Mucosa of descending colon (tissue), 3 donors: ENCODE data around the gene MEIOC. TPM values are rescaled to one million over a fixed set of nuclear protein-coding genes. Genes with fewer than 3 reads are reported as not detected.

Source experiments
- ATAC-seq: fragments of 200-7000 bp; cut with Tn5 transposase; one replicate; pipeline ENCODE4 v1.9.1; 2020; ENCODE audit warnings: mild to moderate bottlenecking, moderate library complexity
- DNase-seq, 3 donors: peaks; one replicate each; pipeline ENCODE4 v3.0.0-alpha.2; 2020
- H3K36me3 ChIP-seq: fragments of 200-600 bp; one replicate; pipeline ENCODE4 v1.8.0; 2021; ENCODE audit warnings: low read depth, mild to moderate bottlenecking
- H3K4me1 ChIP-seq: fragments of 200-600 bp; one replicate; pipeline ENCODE4 v1.8.0; 2021; ENCODE audit warnings: low read depth, mild to moderate bottlenecking
- H3K4me3 ChIP-seq: fragments of 200-600 bp; one replicate; pipeline ENCODE4 v1.8.0; 2021; ENCODE audit warnings: mild to moderate bottlenecking
- H3K9me3 ChIP-seq: fragments of 200-600 bp; one replicate; pipeline ENCODE4 v1.8.0; 2021; ENCODE audit warnings: mild to moderate bottlenecking
- intact Hi-C, 2 donors: fragments of 100-400 bp; cut with DNase I in 1 of 2; cut with micrococcal nuclease in 1 of 2; formaldehyde crosslinking; loops; one replicate each; pipeline versions ENCODE4 v1.11.0 to v1.11.1; 2022; cut with DNase I, micrococcal nuclease
- total RNA-seq, 3 donors: library from RNA; stranded (reverse); fragmentation: NEBNext Ultra II Directional in 2 of 3; extraction: Animal tissue kit (Norgen Biotek cat#: 25700) in 2 of 3; gene quantifications; one replicate each; pipeline versions ENCODE4 v1.2.1 to v1.2.4, GENCODE V29; 2021 to 2023
- TF ChIP-seq, protein P1 (sequence below): fragments of 200-600 bp; IDR thresholded peaks from one replicate; pipeline ENCODE4 v1.8.0; 2022; ENCODE audit warnings: antibody characterized with exemption, mild to moderate bottlenecking
- donor health status: DM: no; HTN: no; CAD: no; lungs with moderate emphysema.
- donor health status: DM: no; HTN: no; CAD: no.
- donor health status: DM: no; HTN: yes; CAD: no.

The MEIOC gene
- total RNA-seq, 3 donors from 2014 or later: 0.16 TPM; not detected in 2

GRCh38 chr17:44707755-44708400 is 51.6 kb downstream of the MEIOC start:
- peaks cover 4% of the 10 kb centered on the region for H3K4me1 ChIP-seq
- intact Hi-C loops: no loop called here
- TF ChIP-seq, protein P1, sequence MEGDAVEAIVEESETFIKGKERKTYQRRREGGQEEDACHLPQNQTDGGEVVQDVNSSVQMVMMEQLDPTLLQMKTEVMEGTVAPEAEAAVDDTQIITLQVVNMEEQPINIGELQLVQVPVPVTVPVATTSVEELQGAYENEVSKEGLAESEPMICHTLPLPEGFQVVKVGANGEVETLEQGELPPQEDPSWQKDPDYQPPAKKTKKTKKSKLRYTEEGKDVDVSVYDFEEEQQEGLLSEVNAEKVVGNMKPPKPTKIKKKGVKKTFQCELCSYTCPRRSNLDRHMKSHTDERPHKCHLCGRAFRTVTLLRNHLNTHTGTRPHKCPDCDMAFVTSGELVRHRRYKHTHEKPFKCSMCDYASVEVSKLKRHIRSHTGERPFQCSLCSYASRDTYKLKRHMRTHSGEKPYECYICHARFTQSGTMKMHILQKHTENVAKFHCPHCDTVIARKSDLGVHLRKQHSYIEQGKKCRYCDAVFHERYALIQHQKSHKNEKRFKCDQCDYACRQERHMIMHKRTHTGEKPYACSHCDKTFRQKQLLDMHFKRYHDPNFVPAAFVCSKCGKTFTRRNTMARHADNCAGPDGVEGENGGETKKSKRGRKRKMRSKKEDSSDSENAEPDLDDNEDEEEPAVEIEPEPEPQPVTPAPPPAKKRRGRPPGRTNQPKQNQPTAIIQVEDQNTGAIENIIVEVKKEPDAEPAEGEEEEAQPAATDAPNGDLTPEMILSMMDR: no peak
- no peaks in the 10 kb centered on the region for H3K9me3 ChIP-seq
- no peak for DNase-seq
- peak overlapping the region; percentile 58 for H3K4me3 ChIP-seq
- no peak for ATAC-seq
- H3K36me3 ChIP-seq: no peaks in the 10 kb centered on the region

DNA sequence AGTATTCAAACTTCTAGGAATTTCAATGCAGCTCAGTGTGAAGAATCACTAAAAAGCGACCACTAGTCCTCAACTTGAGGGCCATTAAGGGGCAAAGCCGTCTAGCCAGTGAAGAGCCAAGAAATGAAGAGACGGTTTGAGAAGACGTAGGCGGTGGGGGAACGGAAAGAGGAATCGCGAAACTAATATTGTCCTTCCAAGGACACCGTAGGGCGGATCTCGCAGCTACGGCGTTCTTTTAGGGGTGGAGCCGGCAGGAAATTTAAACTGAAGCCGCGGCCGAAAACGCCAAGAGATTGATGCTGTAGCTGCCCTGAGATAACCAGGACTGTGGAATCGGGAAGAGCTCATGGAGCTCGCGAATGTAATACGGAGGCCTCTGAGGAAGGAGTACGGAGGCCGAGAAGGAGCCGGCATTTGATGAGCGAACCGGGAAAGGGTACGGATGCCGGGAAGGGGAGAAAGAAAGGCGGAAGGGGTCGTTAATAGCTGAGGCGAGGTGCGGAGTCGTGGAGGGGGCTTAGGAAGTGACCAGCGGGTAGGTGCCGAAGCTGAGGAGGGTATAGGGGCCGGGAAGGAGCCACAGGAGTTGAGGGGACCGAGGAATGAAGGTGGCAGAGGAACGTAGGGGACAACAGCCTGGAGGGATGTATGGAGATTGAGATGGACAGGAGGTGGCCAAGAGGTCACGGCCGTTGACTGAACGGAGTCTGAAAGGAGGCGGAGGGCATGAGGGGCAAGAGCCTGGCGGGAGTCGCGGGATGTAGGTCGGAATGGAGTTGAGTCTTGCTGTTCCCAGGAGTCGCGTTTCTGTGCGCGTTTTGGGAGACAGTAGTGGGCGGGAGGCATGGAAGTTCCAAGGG is 52.4 kb downstream of the MEIOC start, which contains the start of gene DBF4B:
Gene DBF4B, plus strand, starts transcription at position 265 of the 863 bp plus-strand sequence. Its CDS starts 156 bp downstream, at position 421.
- peaks cover 4% of the 10 kb centered on the region for H3K4me1 ChIP-seq
- intact Hi-C loops: no loop called here
- H3K9me3 ChIP-seq: no peaks in the 10 kb centered on the region
- DNase-seq (peak; percentile 71 to 93 (median 76)), ATAC-seq (peak; percentile 99)
- TF ChIP-seq, protein P1: no peak
- no peaks in the 10 kb centered on the region for H3K36me3 ChIP-seq
- peak within 1 kb of the TSS; percentile 58 for H3K4me3 ChIP-seq

GRCh38 chr17:44719444-44719843 is 63.2 kb downstream of the MEIOC start:
- TF ChIP-seq, protein P1: no peak
- DNase-seq (no peak), ATAC-seq (no peak)
- no peak overlapping the region for H3K4me3 ChIP-seq
- no peaks in the 10 kb centered on the region for H3K9me3 ChIP-seq
- intact Hi-C loops: no loop called here
- H3K4me1 ChIP-seq: no peaks in the 10 kb centered on the region
- H3K36me3 ChIP-seq: no peaks in the 10 kb centered on the region

DNA sequence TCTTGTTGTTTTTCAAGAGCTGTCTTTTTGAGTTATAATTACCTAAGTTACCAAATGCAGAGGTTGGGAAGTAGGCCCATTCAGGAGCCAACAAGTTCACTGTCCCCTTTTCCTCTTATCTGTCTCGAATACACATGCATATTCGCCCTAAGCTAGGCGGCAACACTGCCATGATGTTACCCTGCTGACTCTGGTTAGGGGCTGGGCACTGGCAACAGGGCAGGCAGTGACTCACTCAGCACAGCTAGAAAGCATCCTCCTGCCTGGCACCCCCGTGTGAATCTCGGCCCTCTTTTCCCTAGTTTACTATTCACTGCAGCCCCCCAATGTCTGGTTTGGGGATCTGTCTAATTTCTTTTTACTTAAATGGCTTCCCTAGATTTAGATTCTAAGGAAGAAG is 66.0 kb downstream of the MEIOC start:
- Histone ChIP-seq H3K4me1 (no peaks in the 10 kb centered on the region), H3K9me3 (no peaks in the 10 kb centered on the region), H3K4me3 (no peak overlapping the region), H3K36me3 (no peaks in the 10 kb centered on the region)
- no peak for DNase-seq
- intact Hi-C loops: no loop called here
- TF ChIP-seq, protein P1: no peak
- ATAC-seq: no peak

Other genes starting within 250 kb of the MEIOC start
- 10 to 100 TPM; 34.8 to 48.4 (median 36.3) TPM for gene GPATCH8, start 153.1 kb upstream of the MEIOC start, total RNA-seq
- gene FZD2, start 99.0 kb upstream of the MEIOC start, total RNA-seq: 1 to 10 TPM in 2 of 3 donors, under 1 TPM in 1; 0.58 to 3.0 (median 1.5) TPM
- 10 to 100 TPM; 14.3 to 19.1 (median 18.7) TPM for gene CCDC43, start 33.3 kb downstream of the MEIOC start, total RNA-seq
- 10 to 100 TPM in 1 of 3 donors, 1 to 10 TPM in 2; 4.9 to 10.2 (median 7.2) TPM for gene DBF4B, start 52.2 kb downstream of the MEIOC start, total RNA-seq
- gene ADAM11, start 102.5 kb downstream of the MEIOC start, total RNA-seq: 1 to 10 TPM in 1 of 3 donors, under 1 TPM in 1, not detected in 1; 0.17 to 4.7 TPM
- 100 to 1,000 TPM in 1 of 3 donors, 1 to 10 TPM in 2; 2.2 to 140 (median 5.7) TPM for gene GJC1, start 173.8 kb downstream of the MEIOC start, total RNA-seq
- gene HIGD1B, start 191.4 kb downstream of the MEIOC start, total RNA-seq: 1 to 10 TPM in 1 of 3 donors, not detected in 2; 1.6 TPM
- gene EFTUD2, start 243.0 kb downstream of the MEIOC start, total RNA-seq: 10 to 100 TPM; 66.3 to 88.1 (median 82.0) TPM